Measurements from ENCODE around the gene TRIM74.
"Not testable (repeated sequence)": the region's sequence is repeated elsewhere in the genome, so short reads cannot be mapped to it uniquely, and the experiment has no call there.

Gene TRIM74

DNA sequence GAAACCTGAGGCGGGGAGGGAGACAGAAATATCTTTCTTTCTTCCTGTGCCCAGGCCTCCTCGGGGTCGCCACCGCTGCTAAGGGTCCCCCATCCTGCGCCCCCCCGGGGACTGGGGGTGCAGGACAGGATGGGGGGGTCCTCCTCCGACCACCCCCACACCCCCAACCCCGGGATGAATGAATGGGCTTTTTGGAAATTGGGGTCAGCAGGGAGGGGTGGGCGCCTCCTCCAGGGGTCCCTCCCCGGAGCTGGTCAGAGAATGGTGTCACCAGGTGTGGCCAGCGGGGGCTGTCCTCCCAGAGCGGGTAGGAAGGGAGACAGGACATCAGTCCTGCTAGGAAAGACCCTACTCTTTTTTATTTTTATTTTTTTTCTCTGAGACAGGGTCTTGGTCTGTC is 7.2 kb upstream of the TRIM74 start:
- H3K36me3 ChIP-seq (ENCODE audit: control insufficient read depth, insufficient read depth, low read length); H3K27me3 ChIP-seq (ENCODE audit: control insufficient read depth, insufficient read depth, low read length, poor library complexity, severe bottlenecking); H3K4me3 ChIP-seq (ENCODE audit: insufficient read depth, low read depth, low read length); H3K4me1 ChIP-seq (ENCODE audit: control insufficient read depth, insufficient read depth, low read length); H3K9me3 ChIP-seq (ENCODE audit: control insufficient read depth, low read length); H3K27ac ChIP-seq (ENCODE audit: insufficient read depth, low read depth, low read length, poor library complexity, severe bottlenecking): not testable (repeated sequence)
- 85 to 88% methylated on average over 2 to 3 of the region's 12 CpGs for WGBS, 2 experiments

GRCh38 chr7:72975656-72976286 is 6.5 kb upstream of the TRIM74 start:
- not testable (repeated sequence) for H3K27ac ChIP-seq (ENCODE audit: insufficient read depth, low read depth, low read length, poor library complexity, severe bottlenecking); H3K9me3 ChIP-seq (ENCODE audit: control insufficient read depth, low read length); H3K27me3 ChIP-seq (ENCODE audit: control insufficient read depth, insufficient read depth, low read length, poor library complexity, severe bottlenecking); H3K36me3 ChIP-seq (ENCODE audit: control insufficient read depth, insufficient read depth, low read length); H3K4me3 ChIP-seq (ENCODE audit: insufficient read depth, low read depth, low read length); H3K4me1 ChIP-seq (ENCODE audit: control insufficient read depth, insufficient read depth, low read length)
- 95 to 97% methylated on average over 7 of the region's 55 CpGs for WGBS, 2 experiments

- not testable (repeated sequence) for H3K27me3 ChIP-seq (ENCODE audit: control insufficient read depth, insufficient read depth, low read length, poor library complexity, severe bottlenecking); H3K4me3 ChIP-seq (ENCODE audit: insufficient read depth, low read depth, low read length); H3K27ac ChIP-seq (ENCODE audit: insufficient read depth, low read depth, low read length, poor library complexity, severe bottlenecking); H3K36me3 ChIP-seq (ENCODE audit: control insufficient read depth, insufficient read depth, low read length); H3K4me1 ChIP-seq (ENCODE audit: control insufficient read depth, insufficient read depth, low read length); H3K9me3 ChIP-seq (ENCODE audit: control insufficient read depth, low read length)
- whole genome bisulfite sequencing, 2 experiments = no CpG with 5 or more reads among the region's 7 CpGs
Observed at GRCh38 chr7:72974781-72975180, 5.5 kb upstream of the TRIM74 start.

DNA sequence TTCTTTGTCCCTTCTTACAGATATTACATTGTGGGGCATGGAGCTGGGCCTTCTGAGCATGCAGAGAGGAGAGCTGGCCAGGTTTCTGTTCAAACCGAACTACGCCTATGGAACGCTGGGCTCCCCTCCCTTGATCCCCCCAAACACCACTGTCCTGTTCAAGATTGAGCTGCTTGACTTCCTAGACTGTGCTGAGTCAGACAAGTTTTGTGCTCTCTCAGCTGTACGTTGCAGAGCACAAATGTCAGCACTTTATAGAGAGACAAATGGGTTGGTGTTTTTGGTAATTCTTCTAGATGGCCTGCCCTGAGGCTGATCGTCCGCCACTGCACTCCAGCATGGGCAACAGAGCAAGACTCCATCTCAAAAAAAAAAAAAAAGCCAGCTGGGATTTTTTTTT is 2.2 kb upstream of the TRIM74 start:
- H3K4me3 ChIP-seq (ENCODE audit: insufficient read depth, low read depth, low read length); H3K36me3 ChIP-seq (ENCODE audit: control insufficient read depth, insufficient read depth, low read length); H3K4me1 ChIP-seq (ENCODE audit: control insufficient read depth, insufficient read depth, low read length); H3K9me3 ChIP-seq (ENCODE audit: control insufficient read depth, low read length); H3K27me3 ChIP-seq (ENCODE audit: control insufficient read depth, insufficient read depth, low read length, poor library complexity, severe bottlenecking); H3K27ac ChIP-seq (ENCODE audit: insufficient read depth, low read depth, low read length, poor library complexity, severe bottlenecking): not testable (repeated sequence)
- no CpG with 5 or more reads among the region's 6 CpGs for WGBS, 2 experiments

DNA sequence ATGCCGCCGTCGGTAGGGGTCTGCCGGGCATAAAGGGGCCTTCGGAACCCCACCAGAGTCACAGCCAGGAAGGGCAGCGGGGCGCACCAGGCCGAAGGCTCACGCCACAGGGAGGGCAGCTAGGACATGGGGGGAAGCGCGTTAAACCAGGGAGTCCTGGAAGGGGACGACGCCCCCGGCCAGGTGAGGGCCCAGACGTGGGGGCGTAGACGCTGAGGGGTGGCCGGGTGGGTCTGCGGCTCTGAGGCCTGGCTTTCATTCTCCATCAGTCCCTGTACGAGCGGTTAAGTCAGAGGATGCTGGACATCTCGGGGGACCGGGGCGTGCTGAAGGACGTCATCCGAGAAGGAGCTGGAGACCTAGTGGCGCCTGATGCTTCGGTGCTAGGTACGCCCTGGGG is 422 bp upstream of the TRIM74 start:
- H3K36me3 ChIP-seq (ENCODE audit: control insufficient read depth, insufficient read depth, low read length); H3K9me3 ChIP-seq (ENCODE audit: control insufficient read depth, low read length); H3K27ac ChIP-seq (ENCODE audit: insufficient read depth, low read depth, low read length, poor library complexity, severe bottlenecking); H3K4me1 ChIP-seq (ENCODE audit: control insufficient read depth, insufficient read depth, low read length); H3K27me3 ChIP-seq (ENCODE audit: control insufficient read depth, insufficient read depth, low read length, poor library complexity, severe bottlenecking); H3K4me3 ChIP-seq (ENCODE audit: insufficient read depth, low read depth, low read length): not testable (repeated sequence)
- 93 to 94% methylated on average over 8 of the region's 29 CpGs for WGBS, 2 experiments

DNA sequence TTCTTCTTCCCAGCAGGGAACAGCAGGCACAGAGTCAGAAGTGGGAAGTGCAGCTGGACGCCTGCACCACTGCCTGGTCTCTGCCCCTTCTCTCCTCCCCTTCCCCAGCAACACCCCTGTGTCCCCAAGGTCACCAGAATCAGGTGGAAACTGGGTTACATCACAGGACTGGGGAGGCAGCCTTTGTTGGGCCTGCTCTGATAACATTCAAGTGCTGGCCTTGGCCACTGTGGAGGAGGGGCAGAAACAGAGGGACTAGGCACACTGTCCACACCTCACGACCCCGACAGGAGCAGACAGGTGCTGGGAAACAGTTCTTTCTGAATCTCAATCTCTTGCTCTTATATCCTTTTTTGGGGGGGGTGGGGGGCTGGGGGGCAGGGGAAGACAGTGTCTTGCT is 2.4 kb downstream of the TRIM74 start:
- not testable (repeated sequence) for H3K27me3 ChIP-seq (ENCODE audit: control insufficient read depth, insufficient read depth, low read length, poor library complexity, severe bottlenecking); H3K4me1 ChIP-seq (ENCODE audit: control insufficient read depth, insufficient read depth, low read length); H3K4me3 ChIP-seq (ENCODE audit: insufficient read depth, low read depth, low read length); H3K9me3 ChIP-seq (ENCODE audit: control insufficient read depth, low read length); H3K36me3 ChIP-seq (ENCODE audit: control insufficient read depth, insufficient read depth, low read length); H3K27ac ChIP-seq (ENCODE audit: insufficient read depth, low read depth, low read length, poor library complexity, severe bottlenecking)
- 71 to 80% methylated on average over 2 of the region's 3 CpGs for WGBS, 2 experiments

GRCh38 chr7:72965186-72965975 is 3.9 kb downstream of the TRIM74 start:
- not testable (repeated sequence) for H3K27me3 ChIP-seq (ENCODE audit: control insufficient read depth, insufficient read depth, low read length, poor library complexity, severe bottlenecking); H3K9me3 ChIP-seq (ENCODE audit: control insufficient read depth, low read length); H3K4me1 ChIP-seq (ENCODE audit: control insufficient read depth, insufficient read depth, low read length); H3K4me3 ChIP-seq (ENCODE audit: insufficient read depth, low read depth, low read length); H3K27ac ChIP-seq (ENCODE audit: insufficient read depth, low read depth, low read length, poor library complexity, severe bottlenecking); H3K36me3 ChIP-seq (ENCODE audit: control insufficient read depth, insufficient read depth, low read length)
- WGBS, 2 experiments = no CpG with 5 or more reads among the region's 31 CpGs

DNA sequence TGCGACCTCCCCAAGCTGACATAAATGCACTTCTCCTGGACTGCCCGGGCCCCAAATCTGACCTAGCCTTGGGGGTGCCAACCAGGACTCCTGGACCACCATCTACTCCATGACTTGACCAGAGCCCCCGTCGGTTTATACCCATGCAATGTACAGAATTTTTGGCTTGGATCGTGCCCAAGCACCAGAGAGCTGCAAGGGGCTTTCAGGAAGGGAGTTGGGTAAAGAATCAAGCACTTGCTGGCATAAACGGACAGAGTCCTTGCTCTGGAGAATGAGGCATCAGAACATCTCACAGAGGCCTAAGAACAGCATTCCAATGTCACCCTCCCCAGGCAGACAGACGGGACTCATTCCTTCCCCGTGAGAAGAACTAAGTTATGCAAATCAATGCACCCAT is 6.2 kb downstream of the TRIM74 start:
- not testable (repeated sequence) for H3K9me3 ChIP-seq (ENCODE audit: control insufficient read depth, low read length); H3K27ac ChIP-seq (ENCODE audit: insufficient read depth, low read depth, low read length, poor library complexity, severe bottlenecking); H3K36me3 ChIP-seq (ENCODE audit: control insufficient read depth, insufficient read depth, low read length); H3K4me1 ChIP-seq (ENCODE audit: control insufficient read depth, insufficient read depth, low read length); H3K4me3 ChIP-seq (ENCODE audit: insufficient read depth, low read depth, low read length); H3K27me3 ChIP-seq (ENCODE audit: control insufficient read depth, insufficient read depth, low read length, poor library complexity, severe bottlenecking)
- no CpG with 5 or more reads among the region's 8 CpGs for WGBS, 2 experiments

- H3K4me1 ChIP-seq (ENCODE audit: control insufficient read depth, insufficient read depth, low read length); H3K27ac ChIP-seq (ENCODE audit: insufficient read depth, low read depth, low read length, poor library complexity, severe bottlenecking); H3K4me3 ChIP-seq (ENCODE audit: insufficient read depth, low read depth, low read length); H3K9me3 ChIP-seq (ENCODE audit: control insufficient read depth, low read length); H3K36me3 ChIP-seq (ENCODE audit: control insufficient read depth, insufficient read depth, low read length); H3K27me3 ChIP-seq (ENCODE audit: control insufficient read depth, insufficient read depth, low read length, poor library complexity, severe bottlenecking): not testable (repeated sequence)
- no CpG with 5 or more reads among the region's 9 CpGs for WGBS, 2 experiments
Observed at GRCh38 chr7:72961346-72961650, 8.0 kb downstream of the TRIM74 start.

GRCh38 chr7:72960626-72961345 is 8.5 kb downstream of the TRIM74 start:
- WGBS, 2 experiments = no CpG with 5 or more reads among the region's 20 CpGs
- H3K36me3 ChIP-seq (ENCODE audit: control insufficient read depth, insufficient read depth, low read length); H3K27me3 ChIP-seq (ENCODE audit: control insufficient read depth, insufficient read depth, low read length, poor library complexity, severe bottlenecking); H3K4me1 ChIP-seq (ENCODE audit: control insufficient read depth, insufficient read depth, low read length); H3K9me3 ChIP-seq (ENCODE audit: control insufficient read depth, low read length); H3K4me3 ChIP-seq (ENCODE audit: insufficient read depth, low read depth, low read length); H3K27ac ChIP-seq (ENCODE audit: insufficient read depth, low read depth, low read length, poor library complexity, severe bottlenecking): not testable (repeated sequence)
